Thyroid gland (tissue), 4 donors: ENCODE data around the gene RDM1. TPM values are rescaled to one million over a fixed set of nuclear protein-coding genes. Genes with fewer than 3 reads are reported as not detected.

Experiments used
- DNase-seq, 2 donors: peaks; one replicate each; pipeline ENCODE4 v3.0.0-alpha.2; 2019
- H3K27ac ChIP-seq, 3 donors: fragments of 200-600 bp; sonication (generic); 1 replicate in 2 of 3; 2 replicates in 1 of 3; pipeline ENCODE4 v1.5.1; 2016 to 2019; ENCODE audit warnings: mild to moderate bottlenecking in 1 of 3, moderate library complexity in 1 of 3
- H3K27me3 ChIP-seq: fragments of 200-600 bp; sonication (generic); one replicate; pipeline ENCODE4 v1.5.1; 2019
- H3K36me3 ChIP-seq, 2 donors: fragments of 200-600 bp; sonication (generic); one replicate each; pipeline ENCODE4 v1.5.1; 2016 to 2019
- H3K4me1 ChIP-seq, 2 donors: fragments of 200-600 bp; sonication (generic); one replicate each; pipeline ENCODE4 v1.5.1; 2017 to 2019
- H3K4me3 ChIP-seq, 3 donors: fragments of 200-600 bp; sonication (generic); replicated peaks in 1 of 3; 1 replicate in 2 of 3; 2 replicates in 1 of 3; pipeline ENCODE4 v1.5.1; 2016; ENCODE audit warnings: mild to moderate bottlenecking in 1 of 3
- H3K9me3 ChIP-seq: fragments of 200-600 bp; sonication (generic); one replicate; pipeline ENCODE4 v1.5.1; 2017
- POLR2A ChIP-seq, 2 donors: fragments of 450-650 bp; IDR thresholded peaks; one replicate each; pipeline ENCODE4 v1.6.1; 2017; ENCODE audit warnings: antibody characterized with exemption in 2 of 2, mild to moderate bottlenecking in 2 of 2, moderate library complexity in 1 of 2
- WGBS, 2 donors: methylation state at CpG; one replicate each; pipeline ENCODE4 v1.1.5; 2017; 5-methylcytosine and 5-hydroxymethylcytosine counted together
- intact Hi-C: fragments of 100-400 bp; cut with DNase I; formaldehyde crosslinking; loops from one replicate; pipeline ENCODE4 v1.15.1; 2023
- total RNA-seq, 4 donors: library from RNA; depleted of rRNA; stranded (reverse); fragments of >200 nt; gene quantifications; one replicate each; pipeline ENCODE4 v1.2.3, GENCODE V29; 2016
- TF ChIP-seq, protein P1 (sequence below), 6 experiments: fragments of 200-600 bp in 3 of 6; fragments of 450-650 bp in 3 of 6; sonication (generic) in 3 of 6; IDR thresholded peaks; one replicate each; pipeline ENCODE4 v1.5.1; 2016 to 2019; ENCODE audit warnings: antibody characterized with exemption in 6 of 6, mild to moderate bottlenecking in 2 of 6, inconsistent platforms in 1 of 6, moderate library complexity in 1 of 6

The RDM1 gene
- total RNA-seq, 4 donors from 2014 or later: 0.93 TPM; not detected in 3

DNA sequence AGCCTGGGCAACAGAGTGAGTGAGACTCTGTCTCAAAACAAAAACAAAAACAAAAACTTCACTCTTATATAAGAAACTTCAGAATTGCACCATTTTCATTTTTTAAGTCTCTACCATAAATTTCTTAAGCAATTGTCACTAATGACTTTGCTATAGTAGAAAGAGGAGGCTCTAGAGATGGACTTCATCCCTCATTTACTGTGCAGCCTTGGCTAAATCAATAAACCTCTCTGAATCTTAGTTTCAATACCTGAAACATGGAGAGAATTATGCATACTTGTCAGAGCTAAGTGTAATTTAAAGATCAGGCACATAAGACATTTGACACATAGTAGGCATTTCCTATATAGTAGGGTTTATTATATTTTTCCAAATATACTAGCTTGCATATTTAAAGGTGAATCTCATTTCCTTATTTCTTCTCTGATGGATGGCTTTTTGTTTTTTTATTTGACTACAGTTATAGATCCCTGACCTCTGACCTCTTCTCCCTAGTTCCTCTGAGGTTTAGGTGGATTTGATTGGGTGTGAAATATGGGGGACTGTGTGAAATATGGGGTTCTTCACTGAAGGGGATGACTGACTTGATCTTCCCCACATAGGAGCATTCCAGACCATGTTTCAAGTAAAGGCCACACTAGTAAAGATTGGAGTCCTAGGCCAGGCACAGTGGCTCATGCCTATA is 53.1 kb downstream of the RDM1 start:
- no peaks in the 10 kb centered on the region for H3K36me3 ChIP-seq
- H3K4me1 ChIP-seq: no peaks in the 10 kb centered on the region
- no peak overlapping the region for H3K27ac ChIP-seq
- no peak overlapping the region for H3K4me3 ChIP-seq
- H3K27me3 ChIP-seq: no peaks in the 10 kb centered on the region
- TF ChIP-seq, protein P1, sequence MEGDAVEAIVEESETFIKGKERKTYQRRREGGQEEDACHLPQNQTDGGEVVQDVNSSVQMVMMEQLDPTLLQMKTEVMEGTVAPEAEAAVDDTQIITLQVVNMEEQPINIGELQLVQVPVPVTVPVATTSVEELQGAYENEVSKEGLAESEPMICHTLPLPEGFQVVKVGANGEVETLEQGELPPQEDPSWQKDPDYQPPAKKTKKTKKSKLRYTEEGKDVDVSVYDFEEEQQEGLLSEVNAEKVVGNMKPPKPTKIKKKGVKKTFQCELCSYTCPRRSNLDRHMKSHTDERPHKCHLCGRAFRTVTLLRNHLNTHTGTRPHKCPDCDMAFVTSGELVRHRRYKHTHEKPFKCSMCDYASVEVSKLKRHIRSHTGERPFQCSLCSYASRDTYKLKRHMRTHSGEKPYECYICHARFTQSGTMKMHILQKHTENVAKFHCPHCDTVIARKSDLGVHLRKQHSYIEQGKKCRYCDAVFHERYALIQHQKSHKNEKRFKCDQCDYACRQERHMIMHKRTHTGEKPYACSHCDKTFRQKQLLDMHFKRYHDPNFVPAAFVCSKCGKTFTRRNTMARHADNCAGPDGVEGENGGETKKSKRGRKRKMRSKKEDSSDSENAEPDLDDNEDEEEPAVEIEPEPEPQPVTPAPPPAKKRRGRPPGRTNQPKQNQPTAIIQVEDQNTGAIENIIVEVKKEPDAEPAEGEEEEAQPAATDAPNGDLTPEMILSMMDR (IDR thresholded peaks at IDR 0.05): no peak
- TF ChIP-seq POLR2A (IDR thresholded peaks at IDR 0.05): no peak
- intact Hi-C loops: no loop called here
- no peak for DNase-seq
- H3K9me3 ChIP-seq: no peaks in the 10 kb centered on the region

DNA sequence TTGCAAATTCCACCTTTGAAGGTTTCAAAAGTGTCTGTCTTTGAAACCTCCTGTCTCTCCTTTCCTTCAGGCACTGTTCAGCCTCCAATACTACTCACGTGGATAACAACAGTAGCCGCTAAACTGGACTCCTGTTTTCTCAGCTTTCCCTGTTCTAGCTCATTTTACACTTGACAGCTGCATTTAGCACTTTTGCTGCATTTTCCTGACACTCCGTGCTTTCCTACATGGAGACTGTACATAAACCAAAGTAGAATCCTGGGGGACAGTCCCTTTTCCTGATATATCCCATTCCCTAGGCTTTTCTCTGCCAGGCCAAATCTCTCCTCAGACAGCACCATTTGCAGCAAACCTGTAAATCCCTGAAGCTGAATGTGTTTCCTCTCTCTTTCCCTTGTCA is 54.0 kb downstream of the RDM1 start:
- DNase-seq: no peak
- intact Hi-C loops: no loop called here
- Histone ChIP-seq H3K27me3 (no peaks in the 10 kb centered on the region), H3K4me3 (no peak overlapping the region), H3K4me1 (no peaks in the 10 kb centered on the region), H3K36me3 (no peaks in the 10 kb centered on the region), H3K27ac (no peak overlapping the region), H3K9me3 (no peaks in the 10 kb centered on the region)
- WGBS, 2 donors: 70 to 75% methylated on average over 3 of the region's 3 CpGs
- TF ChIP-seq, protein P1 (IDR thresholded peaks at IDR 0.05): no peak
- no peak for TF ChIP-seq POLR2A (IDR thresholded peaks at IDR 0.05)

DNA sequence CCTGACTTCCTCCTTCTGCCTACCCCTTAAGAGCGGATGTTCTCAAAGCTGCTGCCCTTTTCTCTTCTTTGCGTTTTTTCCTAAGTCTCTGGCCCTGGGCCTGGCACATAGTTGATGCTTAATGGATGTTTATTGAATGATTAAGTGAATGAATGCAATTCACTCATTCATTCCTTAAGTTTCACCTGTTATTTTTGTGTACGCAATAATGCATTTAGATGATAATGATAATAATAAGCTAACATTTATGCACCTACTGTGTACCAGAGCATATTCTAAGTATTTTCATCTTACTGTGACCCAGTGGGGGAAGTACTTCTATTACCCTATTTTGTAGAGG is 54.8 kb downstream of the RDM1 start:
- H3K27ac ChIP-seq: no peak overlapping the region

DNA sequence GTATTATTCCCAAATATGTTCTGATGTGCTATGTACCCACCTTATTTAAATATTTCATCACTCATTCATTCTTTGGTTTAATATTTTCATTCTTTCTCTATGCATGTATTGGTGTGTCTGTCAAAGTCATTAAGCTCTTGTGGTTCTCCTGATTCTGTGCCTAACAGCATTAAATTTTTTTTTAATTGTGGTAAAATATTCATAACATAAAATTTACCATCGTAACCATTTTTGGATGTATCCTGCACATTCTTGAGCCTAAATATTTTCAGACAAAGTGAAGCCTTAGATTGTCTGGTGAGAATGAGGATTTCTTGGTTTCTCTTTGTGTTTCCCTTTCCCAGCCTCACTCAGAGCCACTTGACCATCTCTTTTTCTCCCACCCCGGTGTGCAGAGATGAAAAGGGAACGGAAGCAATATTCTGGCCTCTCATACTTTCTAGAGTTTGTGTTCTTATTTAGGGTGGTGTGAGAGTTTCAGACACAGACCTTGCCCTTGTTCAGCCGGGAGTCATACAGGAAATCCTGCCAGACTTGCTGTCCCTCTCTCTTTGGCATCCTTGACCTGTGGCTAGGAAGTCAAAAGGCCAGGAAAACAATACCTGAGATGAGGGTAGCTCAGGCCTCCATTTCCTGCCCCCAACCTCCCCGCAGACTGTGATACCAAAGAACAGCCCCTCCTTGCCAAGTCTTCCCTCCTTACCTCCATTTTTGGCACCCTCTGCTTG is 55.3 kb downstream of the RDM1 start:
- TF ChIP-seq POLR2A (IDR thresholded peaks at IDR 0.05): no peak
- TF ChIP-seq, protein P1 (IDR thresholded peaks at IDR 0.05): no peak
- no peak overlapping the region for H3K4me3 ChIP-seq

More for the DNA sequence above, 54.8 kb downstream of the RDM1 start:
- WGBS, 2 donors: 73 to 80% methylated on average over 3 of the region's 3 CpGs
- TF ChIP-seq, protein P1 (IDR thresholded peaks at IDR 0.05): no peak
- no peak for TF ChIP-seq POLR2A (IDR thresholded peaks at IDR 0.05)
- Histone ChIP-seq H3K9me3 (no peaks in the 10 kb centered on the region), H3K4me1 (no peaks in the 10 kb centered on the region), H3K36me3 (no peaks in the 10 kb centered on the region), H3K4me3 (no peak overlapping the region), H3K27me3 (no peaks in the 10 kb centered on the region)
- intact Hi-C loops: no loop called here
- no peak for DNase-seq

More for the DNA sequence above, 55.3 kb downstream of the RDM1 start:
- no peaks in the 10 kb centered on the region for H3K36me3 ChIP-seq
- H3K4me1 ChIP-seq: no peaks in the 10 kb centered on the region
- H3K27me3 ChIP-seq: no peaks in the 10 kb centered on the region
- intact Hi-C loops: no loop called here
- H3K9me3 ChIP-seq: no peaks in the 10 kb centered on the region
- no peak for DNase-seq
- WGBS, 2 donors: 47 to 51% methylated on average over 5 of the region's 5 CpGs
- H3K27ac ChIP-seq: no peak overlapping the region
